AG08396 (cell line): ENCODE data around the gene ORM1.

Source experiments
- DNase-seq: peaks from one replicate; pipeline ENCODE4 v3.0.0; 2012; ENCODE audit warnings: low spot score, mixed read lengths

Gene ORM1

GRCh38 chr9:114287763-114288192 is 35.1 kb upstream of the ORM1 start:
- no peak for DNase-seq

- DNase-seq: no peak
These were observed 34.5 kb upstream of the ORM1 start for GRCh38 chr9:114288193-114289091.

- DNase-seq: no peak
These were observed 33.8 kb upstream of the ORM1 start for GRCh38 chr9:114289106-114289505.

GRCh38 chr9:114289571-114290481 is 33.1 kb upstream of the ORM1 start:
- DNase-seq: no peak

GRCh38 chr9:114290561-114290986 is 32.3 kb upstream of the ORM1 start:
- DNase-seq: no peak

GRCh38 chr9:114291064-114291474 is 31.8 kb upstream of the ORM1 start:
- DNase-seq: peak; percentile 72

GRCh38 chr9:114291886-114292590 is 30.9 kb upstream of the ORM1 start:
- no peak for DNase-seq

GRCh38 chr9:114294664-114295063 is 28.2 kb upstream of the ORM1 start:
- DNase-seq: no peak

GRCh38 chr9:114296338-114296737 is 26.6 kb upstream of the ORM1 start:
- DNase-seq: no peak

- DNase-seq: peak; percentile 1
These were observed 23.4 kb upstream of the ORM1 start for GRCh38 chr9:114299286-114300152.

- peak; percentile 1 for DNase-seq
These were observed 22.6 kb upstream of the ORM1 start for GRCh38 chr9:114300153-114300845.

- DNase-seq: peak; percentile 0
These were observed 21.8 kb upstream of the ORM1 start for GRCh38 chr9:114300846-114301797.

GRCh38 chr9:114301798-114302565 is 20.9 kb upstream of the ORM1 start:
- DNase-seq: peak; percentile 0

GRCh38 chr9:114302727-114303126 is 20.2 kb upstream of the ORM1 start:
- peak; percentile 6 for DNase-seq

GRCh38 chr9:114303571-114303970 is 19.3 kb upstream of the ORM1 start:
- DNase-seq: no peak

- no peak for DNase-seq
These were observed 18.9 kb upstream of the ORM1 start for GRCh38 chr9:114303977-114304376.

- DNase-seq: no peak
These were observed 18.3 kb upstream of the ORM1 start for GRCh38 chr9:114304416-114305188.

- no peak for DNase-seq
These were observed 15.0 kb upstream of the ORM1 start for GRCh38 chr9:114307899-114308267.
